GM19025 (cell line): ENCODE data around the gene ITPKB.
"Not testable (repeated sequence)": the region's sequence is repeated elsewhere in the genome, so short reads cannot be mapped to it uniquely, and the experiment has no call there.

Experiments
- ATAC-seq: cut with Tn5 transposase; IDR thresholded peaks from one replicate; pipeline ENCODE4 v1.9.1; 2021; ENCODE audit warnings: mild to moderate bottlenecking, low read depth, moderate library complexity; ENCODE audit not compliant: unreplicated experiment

Gene ITPKB

GRCh38 chr1:226608699-226609505 is 130.2 kb downstream of the ITPKB start:
- no peak for ATAC-seq

GRCh38 chr1:226607821-226608220 is 131.3 kb downstream of the ITPKB start:
- ATAC-seq: no peak

- ATAC-seq: no peak
Observed at GRCh38 chr1:226607268-226607660, 131.8 kb downstream of the ITPKB start.

GRCh38 chr1:226606311-226607267 is 132.5 kb downstream of the ITPKB start:
- ATAC-seq: no peak

GRCh38 chr1:226605318-226605950 is 133.6 kb downstream of the ITPKB start:
- no peak for ATAC-seq

GRCh38 chr1:226604560-226605317 is 134.3 kb downstream of the ITPKB start:
- no peak for ATAC-seq

- no peak for ATAC-seq
Observed at GRCh38 chr1:226603858-226604559, 135.1 kb downstream of the ITPKB start.

GRCh38 chr1:226603022-226603857 is 135.8 kb downstream of the ITPKB start:
- ATAC-seq: no peak

- ATAC-seq: no peak
Observed at GRCh38 chr1:226602186-226603021, 136.7 kb downstream of the ITPKB start.

- no peak for ATAC-seq
Observed at GRCh38 chr1:226601456-226601855, 137.6 kb downstream of the ITPKB start.

- ATAC-seq: no peak
Observed at GRCh38 chr1:226600254-226600653, 138.8 kb downstream of the ITPKB start.

GRCh38 chr1:226599636-226600238 is 139.3 kb downstream of the ITPKB start:
- no peak for ATAC-seq

- ATAC-seq: not testable (repeated sequence)
Observed at GRCh38 chr1:226598955-226599354, 140.1 kb downstream of the ITPKB start.

- no peak for ATAC-seq
Observed at GRCh38 chr1:226598455-226598849, 140.6 kb downstream of the ITPKB start.

GRCh38 chr1:226597616-226598454 is 141.2 kb downstream of the ITPKB start:
- ATAC-seq: no peak

- no peak for ATAC-seq
Observed at GRCh38 chr1:226596531-226597165, 142.4 kb downstream of the ITPKB start.
